ENCODE results near the gene ITSN2.

DNA sequence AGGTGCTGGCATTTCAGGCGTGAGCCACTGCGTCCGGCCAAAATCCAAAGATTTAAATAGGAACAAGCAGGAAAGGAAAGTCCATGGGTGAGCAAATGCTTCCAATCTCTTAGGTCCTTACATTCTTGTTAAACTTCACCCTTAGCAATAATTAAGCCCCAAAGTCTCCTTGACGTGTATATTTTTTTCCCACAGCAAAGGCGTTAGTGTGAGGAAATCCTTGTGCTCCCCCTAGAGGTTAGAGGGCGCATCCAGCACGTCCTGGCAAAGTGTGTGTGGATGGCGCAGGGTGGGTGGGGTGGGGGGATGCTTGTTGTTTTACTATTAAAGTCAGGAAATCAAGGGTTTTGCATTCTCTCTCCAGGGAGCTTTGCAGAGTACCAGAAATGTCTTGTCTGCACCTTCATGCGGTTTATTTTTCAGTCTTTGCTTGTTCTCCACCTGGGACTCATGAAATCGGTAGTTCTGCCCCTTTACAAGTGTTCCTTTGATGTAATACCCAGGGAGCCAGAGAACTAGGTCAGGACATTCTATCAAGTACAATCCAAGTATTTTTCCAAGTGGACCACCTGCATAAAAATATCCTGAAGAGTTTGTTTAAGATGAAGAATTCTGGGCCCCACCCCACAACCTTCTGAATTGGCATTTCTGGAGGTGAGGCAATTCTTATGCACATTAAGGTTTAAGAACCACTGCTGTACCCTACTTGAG is 22.2 kb upstream of the ITSN2 start:
- TF ChIP-seq POLR2A (IDR thresholded peaks at IDR 0.05; ENCODE audit: low read length) (no peak), GATA1 (IDR thresholded peaks at IDR 0.05; ENCODE audit: low read depth, low read length) (no peak)
